Bronchial epithelial cell (primary cell): ENCODE measurements around the gene TNS3. TPM values are rescaled to one million over a fixed set of nuclear protein-coding genes. Genes with fewer than 3 reads are reported as not detected.

Experiments used
- DNase-seq: peaks from one replicate; pipeline ENCODE4 v3.0.0-alpha.2; 2010; ENCODE audit warnings: low read depth
- FAIRE-seq: peaks from 2 replicates; lab custom pipeline; 2011; peaks lifted over from hg19 to GRCh38; lab: Jason Lieb, UNC
- H3K27me3 ChIP-seq: 2 replicates; pipeline ENCODE4 v1.5.1; 2011; ENCODE audit warnings: low read length; ENCODE audit not compliant: control insufficient read depth, insufficient read depth
- H3K36me3 ChIP-seq: 2 replicates; pipeline ENCODE4 v1.5.1; 2011; ENCODE audit warnings: low read length; ENCODE audit not compliant: control insufficient read depth, insufficient read depth
- H3K4me3 ChIP-seq: 2 replicates; pipeline ENCODE4 v1.5.1; 2011; ENCODE audit warnings: mild to moderate bottlenecking, low read depth, low read length, control low read depth
- CTCF ChIP-seq: IDR thresholded peaks from 2 replicates; pipeline ENCODE4 v1.5.1; 2011; ENCODE audit warnings: mild to moderate bottlenecking, moderate library complexity, low read length, control low read depth, inconsistent platforms; ENCODE audit not compliant: insufficient read depth, severe bottlenecking
- total RNA-seq: library from RNA; depleted of rRNA; stranded (reverse); fragments of >200 nt; gene quantifications from 2 replicates; pipeline ENCODE4 v1.2.1, GENCODE V29; 2014

The TNS3 gene
- total RNA-seq, 1 donor from 2014 or later: 2.6 TPM

- Histone ChIP-seq H3K36me3 (no peaks in the 10 kb centered on the region), H3K4me3 (no peak overlapping the region), H3K27me3 (no peaks in the 10 kb centered on the region)
- no peak for FAIRE-seq
- TF ChIP-seq CTCF: no peak
- no peak for DNase-seq
These were observed 248.4 kb downstream of the TNS3 start for GRCh38 chr7:47333554-47333887.

- DNase-seq (no peak), FAIRE-seq (no peak)
- no peak for TF ChIP-seq CTCF
- Histone ChIP-seq H3K27me3 (no peaks in the 10 kb centered on the region), H3K36me3 (no peaks in the 10 kb centered on the region), H3K4me3 (no peak overlapping the region)
These were observed 249.0 kb downstream of the TNS3 start for GRCh38 chr7:47332681-47333553.

- no peak overlapping the region for H3K4me3 ChIP-seq
- DNase-seq (no peak), FAIRE-seq (no peak)
- H3K27me3 ChIP-seq: no peaks in the 10 kb centered on the region
- H3K36me3 ChIP-seq: no peaks in the 10 kb centered on the region
- TF ChIP-seq CTCF: no peak
These were observed 249.7 kb downstream of the TNS3 start for GRCh38 chr7:47332213-47332612.

- TF ChIP-seq CTCF: no peak
- no peaks in the 10 kb centered on the region for H3K36me3 ChIP-seq
- DNase-seq (no peak), FAIRE-seq (no peak)
- no peaks in the 10 kb centered on the region for H3K27me3 ChIP-seq
- no peak overlapping the region for H3K4me3 ChIP-seq
These were observed 250.7 kb downstream of the TNS3 start for GRCh38 chr7:47331179-47331565.

- TF ChIP-seq CTCF: no peak
- Histone ChIP-seq H3K4me3 (no peak overlapping the region), H3K36me3 (no peaks in the 10 kb centered on the region), H3K27me3 (no peaks in the 10 kb centered on the region)
- FAIRE-seq (peak; percentile 81), DNase-seq (no peak)
These were observed 251.2 kb downstream of the TNS3 start for GRCh38 chr7:47330561-47331178.
